Left lung (tissue), 10 donors: Measurements from ENCODE around the gene ZDHHC24. TPM values are rescaled to one million over a fixed set of nuclear protein-coding genes. Genes with fewer than 3 reads are reported as not detected.
A peak's percentile ranks its signal among the peaks of the same experiment; 100 is the strongest.

Source experiments
- ATAC-seq: fragments of 200-7000 bp; cut with Tn5 transposase; one replicate; pipeline ENCODE4 v1.9.1; 2020; ENCODE audit warnings: moderate library complexity
- DNase-seq, 4 donors: peaks; one replicate each; pipeline ENCODE4 v3.0.0-alpha.2; 2013 to 2020
- H3K27ac ChIP-seq, 2 donors: fragments of 200-600 bp; sonication (generic) in 1 of 2; one replicate each; pipeline versions ENCODE4 v1.5.0 to v1.8.0; 2020 to 2021
- H3K27me3 ChIP-seq, 2 donors: fragments of 200-600 bp; sonication (generic) in 1 of 2; one replicate each; pipeline versions ENCODE4 v1.5.0 to v1.8.0; 2020 to 2021
- H3K36me3 ChIP-seq, 2 donors: fragments of 200-600 bp; sonication (generic) in 1 of 2; one replicate each; pipeline versions ENCODE4 v1.5.0 to v1.8.0; 2020 to 2021
- H3K4me1 ChIP-seq, 2 donors: fragments of 200-600 bp; one replicate each; pipeline ENCODE4 v1.8.0; 2021
- H3K4me3 ChIP-seq, 2 donors: fragments of 200-600 bp; sonication (generic) in 1 of 2; one replicate each; pipeline versions ENCODE4 v1.5.0 to v1.8.0; 2020 to 2021; ENCODE audit warnings: mild to moderate bottlenecking in 1 of 2
- H3K9me3 ChIP-seq, 2 donors: fragments of 200-600 bp; sonication (generic) in 1 of 2; one replicate each; pipeline versions ENCODE4 v1.5.0 to v1.8.0; 2020 to 2021
- intact Hi-C, 2 donors: fragments of 100-400 bp; cut with DNase I; formaldehyde crosslinking; loops; one replicate each; pipeline versions ENCODE4 v1.11.2 to v1.14.2; 2022
- polyA plus RNA-seq, 6 donors: library from polyadenylated mRNA; unstranded; fragments of 120-200 nt; gene quantifications; one replicate each; pipeline ENCODE4 v1.2.1, GENCODE V29; 2013; ENCODE audit not compliant: insufficient read length in 6 of 6
- total RNA-seq, 2 donors: library from RNA; stranded (reverse); fragmentation: NEBNext Ultra II Directional; extraction: Animal tissue kit (Norgen Biotek cat#: 25700); gene quantifications; one replicate each; pipeline ENCODE4 v1.2.1, GENCODE V29; 2021
- TF ChIP-seq, protein P1 (sequence below), 2 donors: fragments of 200-600 bp; sonication (generic) in 1 of 2; IDR thresholded peaks; one replicate each; pipeline versions ENCODE4 v1.5.0 to v1.8.0; 2021; ENCODE audit warnings: antibody characterized with exemption in 2 of 2
- donor health status: DM: no; HTN: yes; CAD: no.
- donor health status: DM: no; HTN: no; CAD: no.

Gene ZDHHC24
- total and polyA plus RNA-seq, 8 donors: 4.7 to 17.0 (median 5.8) TPM

DNA sequence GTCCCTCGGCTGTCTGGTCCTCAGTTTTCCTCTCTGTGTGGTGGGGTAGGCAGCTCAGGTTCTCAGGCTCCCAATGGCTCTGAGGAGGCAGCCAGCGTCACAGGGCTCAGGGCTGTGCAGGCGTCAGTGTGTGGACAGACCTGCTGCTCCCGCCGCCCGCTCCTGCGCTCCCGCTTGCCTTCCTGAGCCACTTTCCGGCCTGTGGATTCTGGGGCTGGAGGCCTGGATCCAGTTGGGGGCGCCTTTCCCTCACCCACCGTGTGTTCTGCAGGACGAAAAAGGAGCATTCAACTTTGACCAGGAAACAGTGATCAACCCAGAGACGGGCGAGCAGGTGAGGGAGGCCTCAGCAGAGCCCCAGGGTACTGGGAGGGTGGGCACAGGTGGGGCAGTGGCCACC is 50.9 kb downstream of the ZDHHC24 start:
- no peaks in the 10 kb centered on the region for H3K4me1 ChIP-seq
- TF ChIP-seq, protein P1, sequence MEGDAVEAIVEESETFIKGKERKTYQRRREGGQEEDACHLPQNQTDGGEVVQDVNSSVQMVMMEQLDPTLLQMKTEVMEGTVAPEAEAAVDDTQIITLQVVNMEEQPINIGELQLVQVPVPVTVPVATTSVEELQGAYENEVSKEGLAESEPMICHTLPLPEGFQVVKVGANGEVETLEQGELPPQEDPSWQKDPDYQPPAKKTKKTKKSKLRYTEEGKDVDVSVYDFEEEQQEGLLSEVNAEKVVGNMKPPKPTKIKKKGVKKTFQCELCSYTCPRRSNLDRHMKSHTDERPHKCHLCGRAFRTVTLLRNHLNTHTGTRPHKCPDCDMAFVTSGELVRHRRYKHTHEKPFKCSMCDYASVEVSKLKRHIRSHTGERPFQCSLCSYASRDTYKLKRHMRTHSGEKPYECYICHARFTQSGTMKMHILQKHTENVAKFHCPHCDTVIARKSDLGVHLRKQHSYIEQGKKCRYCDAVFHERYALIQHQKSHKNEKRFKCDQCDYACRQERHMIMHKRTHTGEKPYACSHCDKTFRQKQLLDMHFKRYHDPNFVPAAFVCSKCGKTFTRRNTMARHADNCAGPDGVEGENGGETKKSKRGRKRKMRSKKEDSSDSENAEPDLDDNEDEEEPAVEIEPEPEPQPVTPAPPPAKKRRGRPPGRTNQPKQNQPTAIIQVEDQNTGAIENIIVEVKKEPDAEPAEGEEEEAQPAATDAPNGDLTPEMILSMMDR (IDR thresholded peaks at IDR 0.05): no peak
- H3K27me3 ChIP-seq: no peaks in the 10 kb centered on the region
- H3K4me3 ChIP-seq: no peak overlapping the region
- intact Hi-C loops: no loop called here
- no peaks in the 10 kb centered on the region for H3K9me3 ChIP-seq
- no peak for DNase-seq
- no peak for ATAC-seq
- no peak overlapping the region for H3K27ac ChIP-seq
- peaks cover 0 to 100% of the 10 kb centered on the region in 2 donors for H3K36me3 ChIP-seq

DNA sequence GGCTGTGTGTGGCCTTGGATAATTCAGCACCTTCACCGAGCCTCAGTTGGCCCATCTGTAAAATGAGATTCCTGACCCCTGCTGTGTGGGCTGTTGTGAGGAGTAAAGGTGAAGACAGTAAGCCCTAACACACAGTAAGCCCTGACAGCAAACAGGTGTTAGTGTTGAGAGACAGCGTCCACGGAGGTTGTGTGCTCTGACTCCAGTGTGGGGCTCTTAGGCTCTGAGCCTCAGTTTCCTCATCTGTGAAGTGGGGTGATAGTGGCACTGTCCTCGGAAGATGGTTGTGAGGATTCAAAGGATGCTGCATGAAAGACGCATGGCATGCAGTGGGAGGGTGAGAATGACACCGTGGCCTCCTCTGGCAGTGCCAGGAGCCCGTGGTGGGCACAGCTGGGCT is 51.4 kb downstream of the ZDHHC24 start:
- TF ChIP-seq, protein P1 (IDR thresholded peaks at IDR 0.05): no peak
- no peaks in the 10 kb centered on the region for H3K4me1 ChIP-seq
- DNase-seq: no peak
- no peaks in the 10 kb centered on the region for H3K9me3 ChIP-seq
- no peaks in the 10 kb centered on the region for H3K27me3 ChIP-seq
- ATAC-seq: no peak
- no peak overlapping the region for H3K27ac ChIP-seq
- no peak overlapping the region for H3K4me3 ChIP-seq
- H3K36me3 ChIP-seq: peaks cover 0 to 100% of the 10 kb centered on the region in 2 donors
- intact Hi-C loops: no loop called here

DNA sequence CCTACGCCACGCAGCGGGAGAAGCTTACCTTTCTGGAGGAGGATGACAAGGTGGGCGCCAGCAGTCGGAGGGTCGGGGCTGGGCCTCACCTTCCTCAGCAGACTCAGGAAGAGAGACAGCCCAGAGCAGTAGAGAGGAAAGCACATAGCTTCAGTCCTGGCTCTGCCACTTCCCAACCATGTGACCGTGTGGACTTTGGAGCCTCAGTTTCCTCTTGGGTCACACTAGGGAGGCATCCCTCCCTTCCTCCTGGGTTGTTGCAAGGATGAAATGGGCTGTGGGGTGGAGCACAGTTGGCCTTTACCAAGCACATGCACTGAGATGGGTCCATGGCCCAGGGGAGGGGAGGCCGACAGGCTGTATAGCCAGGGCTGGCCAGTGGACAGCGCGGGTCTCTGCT is 52.7 kb downstream of the ZDHHC24 start:
- no peak overlapping the region for H3K4me3 ChIP-seq
- peaks cover 0 to 100% of the 10 kb centered on the region in 2 donors for H3K36me3 ChIP-seq
- no peaks in the 10 kb centered on the region for H3K27me3 ChIP-seq
- H3K4me1 ChIP-seq: no peaks in the 10 kb centered on the region
- H3K9me3 ChIP-seq: no peaks in the 10 kb centered on the region
- TF ChIP-seq, protein P1 (IDR thresholded peaks at IDR 0.05): no peak
- H3K27ac ChIP-seq: no peak overlapping the region
- no peak for DNase-seq
- ATAC-seq: no peak
- intact Hi-C loops: no loop called here

DNA sequence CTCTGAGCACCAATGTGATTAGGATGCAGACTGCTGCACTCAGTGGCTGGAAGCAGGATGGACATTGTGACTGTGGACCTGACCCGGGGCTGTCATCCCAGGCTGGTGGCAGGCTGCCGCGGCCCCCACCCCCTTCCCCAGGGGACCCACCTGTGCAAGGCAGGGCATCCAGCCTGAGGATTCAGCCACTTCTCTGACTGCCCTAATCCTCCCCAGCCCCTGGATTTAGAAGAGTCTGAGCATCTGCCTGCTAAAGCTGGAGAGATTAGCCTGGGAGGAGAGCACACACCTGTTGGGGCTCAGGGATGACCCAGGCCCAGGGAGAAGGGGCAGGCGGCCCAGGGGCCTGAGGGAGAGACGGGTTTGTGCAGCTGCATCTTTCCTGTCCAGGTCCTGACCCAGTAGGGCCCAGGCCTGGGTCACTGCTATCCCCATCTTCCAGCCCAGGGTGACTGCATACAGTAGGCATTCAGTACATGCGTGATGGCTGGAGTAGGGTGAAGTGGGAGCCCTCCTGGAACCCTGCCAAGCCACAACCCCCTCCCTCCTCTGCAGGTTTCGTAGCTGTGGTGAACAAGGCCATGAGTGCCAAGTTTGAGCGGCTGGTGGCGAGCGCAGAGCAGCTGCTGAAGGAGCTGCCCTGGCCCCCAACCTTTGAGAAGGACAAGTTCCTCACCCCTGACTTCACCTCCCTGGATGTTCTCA is 53.5 kb downstream of the ZDHHC24 start:
- no peaks in the 10 kb centered on the region for H3K27me3 ChIP-seq
- ATAC-seq (no peak), DNase-seq (no peak)
- H3K36me3 ChIP-seq: peaks cover 0 to 100% of the 10 kb centered on the region in 2 donors
- TF ChIP-seq, protein P1 (IDR thresholded peaks at IDR 0.05): no peak
- H3K4me3 ChIP-seq: no peak overlapping the region
- intact Hi-C loops: no loop called here
- no peaks in the 10 kb centered on the region for H3K4me1 ChIP-seq
- no peak overlapping the region for H3K27ac ChIP-seq
- H3K9me3 ChIP-seq: no peaks in the 10 kb centered on the region

DNA sequence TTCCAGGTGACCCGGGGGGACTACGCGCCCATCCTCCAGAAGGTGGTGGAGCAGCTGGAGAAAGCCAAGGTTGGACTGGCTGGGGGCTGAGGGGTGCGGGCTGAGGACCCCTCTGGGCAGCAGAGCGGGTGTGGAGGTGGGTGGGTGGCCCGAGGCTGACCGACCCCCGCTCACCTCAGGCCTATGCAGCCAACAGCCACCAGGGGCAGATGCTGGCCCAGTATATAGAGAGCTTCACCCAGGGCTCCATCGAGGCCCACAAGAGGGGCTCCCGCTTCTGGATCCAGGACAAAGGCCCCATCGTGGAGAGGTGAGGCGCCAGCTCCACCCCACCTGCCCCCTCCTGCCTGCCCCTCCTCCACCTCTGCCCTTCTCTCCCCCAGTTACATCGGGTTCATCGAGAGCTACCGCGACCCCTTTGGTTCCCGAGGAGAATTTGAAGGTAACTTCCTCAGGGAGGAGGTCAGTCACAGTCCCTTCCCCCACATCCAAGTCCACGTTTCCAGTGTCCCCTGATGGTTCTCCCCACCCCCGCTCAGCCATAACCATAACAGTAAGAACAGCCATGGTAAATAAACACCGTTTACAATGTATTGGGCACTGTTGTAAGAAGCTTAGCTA is 54.4 kb downstream of the ZDHHC24 start:
- intact Hi-C loops: no loop called here
- Histone ChIP-seq H3K4me1 (no peaks in the 10 kb centered on the region), H3K4me3 (no peak overlapping the region), H3K9me3 (no peaks in the 10 kb centered on the region), H3K27me3 (no peaks in the 10 kb centered on the region), H3K27ac (no peak overlapping the region), H3K36me3 (peaks cover 0 to 100% of the 10 kb centered on the region in 2 donors)
- DNase-seq (no peak), ATAC-seq (no peak)
- TF ChIP-seq, protein P1 (IDR thresholded peaks at IDR 0.05): peak in 1 of 2 donors; percentile 12
